ENCODE results near the gene RETREG3.
"Not testable (repeated sequence)": the region's sequence is repeated elsewhere in the genome, so short reads cannot be mapped to it uniquely, and the experiment has no call there.

Gene RETREG3

DNA sequence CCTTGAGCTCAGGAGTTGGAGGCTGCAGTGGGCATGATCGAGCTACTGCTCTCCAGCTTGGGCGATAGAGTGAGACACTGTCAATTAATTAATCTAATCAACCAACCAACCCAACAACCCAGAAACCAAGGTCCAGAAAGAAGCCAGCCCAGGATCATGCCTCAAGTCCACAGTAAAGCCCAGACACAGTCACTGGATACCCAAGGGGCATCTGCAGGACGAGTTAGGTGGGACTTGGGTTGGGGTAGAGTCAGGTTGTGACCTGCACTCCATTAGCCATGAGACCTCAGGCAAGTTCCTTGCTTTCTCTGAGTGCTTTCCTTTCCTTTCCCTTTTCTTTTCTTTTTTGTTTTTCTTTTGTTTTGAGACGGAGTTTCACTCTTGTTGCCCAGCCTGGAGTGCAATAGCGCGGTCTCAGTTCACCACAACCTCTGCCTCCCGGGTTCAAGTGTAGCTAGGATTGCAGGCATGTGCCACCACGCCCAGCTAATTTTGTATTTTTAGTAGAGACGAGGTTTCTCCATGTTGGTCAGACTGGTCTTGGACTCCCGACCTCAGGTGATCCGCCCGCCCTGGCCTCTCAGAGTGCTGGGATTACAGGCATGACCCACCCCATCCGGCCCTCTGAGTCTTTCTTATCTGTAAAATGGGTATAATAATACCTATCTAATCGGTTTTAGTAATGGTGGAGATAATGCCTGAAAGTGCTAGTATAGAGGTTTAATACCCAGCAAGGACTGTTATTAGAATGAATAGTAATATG is 60.0 kb downstream of the RETREG3 start:
- no peak for DNase-seq

DNA sequence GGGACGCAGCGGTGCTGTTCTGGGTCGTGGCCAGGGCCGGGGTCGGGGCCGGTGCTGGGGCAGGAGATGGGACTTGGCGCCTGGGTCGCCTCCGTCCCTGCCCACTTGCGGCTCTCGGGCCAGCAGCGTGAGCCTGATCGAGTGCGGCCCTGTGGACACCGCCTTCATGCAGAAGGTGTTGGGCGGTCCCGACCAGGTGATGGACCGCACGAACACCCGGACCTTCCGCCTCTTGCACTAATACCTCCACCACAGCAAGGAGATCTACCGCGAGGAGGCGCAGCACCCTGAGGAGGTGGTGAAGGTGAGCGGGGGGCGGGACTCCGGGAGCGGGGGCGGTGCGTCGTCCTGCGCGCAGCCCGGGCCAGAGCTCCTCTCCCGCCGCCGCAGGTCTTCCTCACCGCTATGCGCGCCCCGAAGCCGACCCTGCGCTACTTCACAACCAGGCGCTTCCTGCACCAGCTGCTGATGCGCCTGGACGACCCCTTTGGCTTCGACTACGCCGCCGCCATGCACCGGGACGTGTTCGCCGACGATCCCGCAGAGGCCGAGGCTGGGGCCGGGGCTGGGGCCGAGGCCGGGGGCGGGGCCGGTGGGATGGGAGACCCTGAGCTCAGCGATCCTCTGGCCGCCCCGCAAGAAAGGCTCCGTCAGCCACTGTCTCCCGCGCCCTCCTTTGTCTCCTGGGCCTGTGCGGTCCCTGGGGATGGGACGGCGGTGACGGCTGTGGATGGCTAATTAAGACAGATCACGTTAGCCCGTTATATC is 60.9 kb downstream of the RETREG3 start:
- DNase-seq: peak; percentile 66

DNA sequence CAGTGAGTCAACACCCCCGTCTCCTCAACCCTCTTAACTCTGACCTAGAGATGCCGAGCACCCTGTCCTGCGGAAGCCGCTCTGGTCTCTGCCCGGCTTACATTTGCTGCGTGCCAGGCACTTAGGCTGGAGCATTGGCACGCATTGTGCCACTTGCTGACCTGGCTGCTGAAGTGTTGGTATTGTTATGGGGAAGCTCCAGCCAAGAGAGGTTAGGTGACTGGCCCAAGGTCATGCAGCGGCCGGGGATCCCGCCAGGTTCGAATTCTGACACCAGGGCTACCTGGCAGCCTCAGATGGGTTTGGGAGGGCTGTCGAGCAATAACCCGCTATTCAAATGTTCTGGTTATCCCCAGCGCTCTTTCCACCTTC is 61.5 kb downstream of the RETREG3 start:
- DNase-seq: no peak

DNA sequence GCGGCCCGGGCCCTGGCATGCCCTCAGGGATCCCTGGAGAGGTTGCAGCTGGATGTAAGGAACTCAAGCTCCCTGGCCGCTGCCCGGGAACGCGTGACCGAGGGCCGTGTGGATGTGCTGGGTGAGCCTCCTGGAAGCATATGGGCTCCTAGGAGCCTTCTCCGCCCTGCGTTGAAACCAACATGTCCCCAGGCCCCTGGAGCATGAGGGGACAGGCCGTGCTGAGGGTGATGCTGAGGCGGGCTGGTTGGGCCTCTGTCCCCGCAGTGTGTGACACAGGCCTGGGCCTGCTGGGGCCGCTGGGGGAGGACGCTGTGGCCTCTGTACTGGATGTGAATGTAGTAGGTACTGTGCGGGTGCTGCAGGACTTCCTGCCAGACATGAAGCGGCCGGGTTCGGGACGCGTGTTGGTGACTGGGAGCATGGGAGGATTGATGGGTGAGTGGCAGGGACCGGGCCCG is 62.1 kb downstream of the RETREG3 start:
- no peak for DNase-seq

DNA sequence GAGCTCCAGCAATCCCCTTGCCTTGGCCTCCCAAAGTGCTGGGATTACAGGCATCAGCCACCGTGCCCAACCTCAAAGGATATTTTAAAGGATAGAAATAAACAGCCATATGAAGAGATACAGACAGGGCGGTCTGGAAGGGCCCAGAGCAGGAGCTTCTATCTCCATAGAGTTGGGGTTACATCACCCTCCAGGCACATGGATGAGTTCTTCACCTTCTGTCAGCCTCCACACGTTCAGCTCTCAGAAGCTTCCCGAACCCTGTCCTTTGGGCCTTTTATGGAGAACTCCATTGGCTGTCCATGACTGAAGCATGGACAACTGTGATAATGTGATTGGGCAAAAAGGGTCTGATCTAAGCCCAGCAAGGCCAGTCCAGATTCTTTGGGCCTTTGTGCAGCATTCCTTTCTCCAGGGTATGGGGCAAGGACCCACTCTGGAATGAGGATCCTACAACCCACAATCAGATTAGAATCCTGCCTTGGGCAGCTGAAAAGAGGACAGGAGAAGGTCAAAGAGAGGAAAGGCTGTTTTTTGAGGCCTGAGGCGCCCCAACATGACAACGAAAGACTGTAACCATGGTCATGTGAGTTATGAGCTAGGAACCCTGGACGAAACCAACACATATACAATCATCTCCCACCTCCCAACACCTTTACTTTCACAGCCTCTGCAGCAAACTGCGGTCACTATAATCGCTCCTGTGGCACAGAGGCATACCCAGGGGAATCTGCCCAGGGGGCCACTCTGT is 63.2 kb downstream of the RETREG3 start:
- not testable (repeated sequence) for DNase-seq

DNA sequence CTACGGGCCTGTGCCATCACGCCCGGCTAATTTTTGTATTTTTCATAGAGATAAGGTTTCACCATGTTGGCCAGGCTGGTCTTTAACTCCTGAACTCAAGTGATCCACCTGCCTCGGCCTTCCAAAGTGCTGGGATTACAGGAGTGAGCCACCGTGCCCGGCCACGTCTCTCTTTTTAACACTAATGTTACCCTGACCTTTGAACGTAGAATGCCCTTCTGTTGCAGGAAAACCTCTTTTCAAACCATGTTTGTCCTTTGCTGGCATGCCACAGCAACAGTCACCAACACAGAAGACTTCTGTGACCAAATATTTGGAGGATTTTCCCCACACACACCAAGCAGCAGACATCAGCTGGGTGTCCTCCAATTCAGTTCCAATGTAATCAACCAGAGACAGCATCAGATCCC is 64.3 kb downstream of the RETREG3 start:
- no peak for DNase-seq

DNA sequence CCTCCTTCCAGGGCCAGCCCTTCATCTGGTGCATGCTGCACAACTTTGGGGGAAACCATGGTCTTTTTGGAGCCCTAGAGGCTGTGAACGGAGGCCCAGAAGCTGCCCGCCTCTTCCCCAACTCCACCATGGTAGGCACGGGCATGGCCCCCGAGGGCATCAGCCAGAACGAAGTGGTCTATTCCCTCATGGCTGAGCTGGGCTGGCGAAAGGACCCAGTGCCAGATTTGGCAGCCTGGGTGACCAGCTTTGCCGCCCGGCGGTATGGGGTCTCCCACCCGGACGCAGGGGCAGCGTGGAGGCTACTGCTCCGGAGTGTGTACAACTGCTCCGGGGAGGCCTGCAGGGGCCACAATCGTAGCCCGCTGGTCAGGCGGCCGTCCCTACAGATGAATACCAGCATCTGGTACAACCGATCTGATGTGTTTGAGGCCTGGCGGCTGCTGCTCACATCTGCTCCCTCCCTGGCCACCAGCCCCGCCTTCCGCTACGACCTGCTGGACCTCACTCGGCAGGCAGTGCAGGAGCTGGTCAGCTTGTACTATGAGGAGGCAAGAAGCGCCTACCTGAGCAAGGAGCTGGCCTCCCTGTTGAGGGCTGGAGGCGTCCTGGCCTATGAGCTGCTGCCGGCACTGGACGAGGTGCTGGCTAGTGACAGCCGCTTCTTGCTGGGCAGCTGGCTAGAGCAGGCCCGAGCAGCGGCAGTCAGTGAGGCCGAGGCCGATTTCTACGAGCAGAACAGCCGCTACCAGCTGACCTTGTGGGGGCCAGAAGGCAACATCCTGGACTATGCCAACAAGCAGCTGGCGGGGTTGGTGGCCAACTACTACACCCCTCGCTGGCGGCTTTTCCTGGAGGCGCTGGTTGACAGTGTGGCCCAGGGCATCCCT is 65.7 kb downstream of the RETREG3 start:
- DNase-seq: no peak

DNA sequence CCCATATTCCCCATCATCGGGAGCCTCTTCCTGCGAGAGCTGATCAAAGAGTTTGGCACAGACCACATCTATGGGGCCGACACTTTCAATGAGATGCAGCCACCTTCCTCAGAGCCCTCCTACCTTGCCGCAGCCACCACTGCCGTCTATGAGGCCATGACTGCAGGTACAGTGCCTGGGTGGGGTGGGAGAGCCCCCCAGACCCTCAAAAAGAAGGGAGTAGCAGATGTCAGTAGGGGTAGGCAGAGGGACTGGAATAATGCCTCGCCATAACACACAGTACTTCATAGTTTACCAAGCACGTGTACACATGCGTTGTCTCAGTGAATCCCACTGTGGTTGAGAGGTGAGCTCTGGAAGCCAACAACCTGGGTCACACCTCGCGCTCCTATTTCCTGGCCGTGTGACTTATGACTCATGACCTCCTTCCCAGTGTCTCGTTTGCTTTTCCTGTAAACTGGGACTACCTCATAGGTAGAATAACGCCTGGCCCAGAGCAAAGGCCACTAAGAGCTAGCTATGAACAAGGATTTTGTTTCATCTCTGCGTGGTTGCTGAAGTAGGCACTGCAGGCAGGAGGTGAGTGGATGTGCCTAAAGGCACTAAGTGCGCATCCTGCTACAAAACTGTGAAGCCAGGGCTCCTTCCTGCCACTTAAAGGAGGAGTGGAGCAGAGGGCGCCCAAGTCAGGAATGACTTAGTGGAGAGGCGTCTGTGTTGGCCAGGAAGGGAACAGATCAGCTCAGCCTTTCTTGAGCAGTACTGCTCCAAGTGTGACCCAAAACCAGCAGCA is 67.9 kb downstream of the RETREG3 start:
- DNase-seq: peak; percentile 24

DNA sequence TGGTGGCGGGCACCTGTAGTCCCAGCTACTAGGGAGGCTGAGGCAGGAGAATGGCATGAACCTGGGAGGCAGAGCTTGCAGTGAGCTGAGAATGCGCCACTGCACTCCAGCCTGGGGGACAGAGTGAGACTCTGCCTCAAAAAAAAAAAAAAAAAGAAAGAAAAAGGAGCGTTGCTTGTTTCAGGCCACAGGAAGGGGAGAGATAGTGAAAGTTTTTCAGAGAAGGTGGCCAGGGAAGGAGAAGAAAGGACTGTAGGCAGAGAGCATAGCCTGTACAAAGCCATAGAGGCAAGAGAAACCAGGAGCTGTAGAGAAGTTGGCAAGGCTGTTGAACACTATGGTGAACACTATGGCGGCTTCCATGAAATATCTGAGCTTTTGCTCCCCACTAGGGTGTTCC is 68.6 kb downstream of the RETREG3 start:
- not testable (repeated sequence) for DNase-seq

DNA sequence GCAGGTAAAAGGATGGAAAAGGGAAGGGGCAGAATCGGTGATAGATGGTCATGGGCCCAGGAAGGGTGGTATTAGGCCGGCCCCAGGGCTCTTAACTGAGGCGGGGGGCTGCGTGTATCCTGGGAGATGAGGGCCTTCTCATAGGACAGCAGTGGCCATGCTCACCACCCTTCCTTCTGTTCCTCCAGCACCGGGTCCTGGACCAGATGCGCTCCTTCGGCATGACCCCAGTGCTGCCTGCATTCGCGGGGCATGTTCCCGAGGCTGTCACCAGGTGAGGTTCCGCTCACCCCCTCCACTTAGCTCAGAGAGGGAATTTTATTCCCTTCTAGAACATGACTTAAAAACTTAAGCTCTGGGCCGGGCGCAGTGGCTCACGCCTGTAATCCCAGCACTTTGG is 70.7 kb downstream of the RETREG3 start:
- no peak for DNase-seq

DNA sequence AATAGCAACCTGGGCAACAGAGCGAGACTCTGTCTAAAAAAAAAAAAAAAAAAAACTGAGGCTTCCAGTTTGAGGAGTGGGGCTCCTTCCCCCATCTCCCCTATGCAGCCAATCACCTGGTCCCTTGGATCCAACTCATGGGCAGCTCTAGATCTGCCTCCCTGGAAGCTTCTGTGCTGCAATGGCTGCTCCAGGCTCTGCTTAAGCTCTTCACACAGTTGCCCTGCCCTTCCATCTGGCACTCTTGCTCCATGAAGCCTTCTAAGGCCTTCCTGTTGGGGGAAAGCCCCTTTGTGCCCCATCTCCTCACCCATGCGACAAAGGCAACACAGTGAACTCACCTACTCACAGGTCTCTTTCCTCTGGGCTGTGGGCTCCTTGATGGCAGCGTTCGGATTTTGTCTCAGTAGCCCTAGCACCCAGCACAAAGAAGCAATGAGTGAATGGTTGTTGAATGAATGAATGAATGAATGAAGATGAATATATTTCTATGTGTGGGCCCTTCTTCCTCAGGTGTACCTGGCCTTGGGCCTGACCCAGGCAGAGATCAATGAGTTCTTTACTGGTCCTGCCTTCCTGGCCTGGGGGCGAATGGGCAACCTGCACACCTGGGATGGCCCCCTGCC is 71.2 kb downstream of the RETREG3 start:
- no peak for DNase-seq

DNA sequence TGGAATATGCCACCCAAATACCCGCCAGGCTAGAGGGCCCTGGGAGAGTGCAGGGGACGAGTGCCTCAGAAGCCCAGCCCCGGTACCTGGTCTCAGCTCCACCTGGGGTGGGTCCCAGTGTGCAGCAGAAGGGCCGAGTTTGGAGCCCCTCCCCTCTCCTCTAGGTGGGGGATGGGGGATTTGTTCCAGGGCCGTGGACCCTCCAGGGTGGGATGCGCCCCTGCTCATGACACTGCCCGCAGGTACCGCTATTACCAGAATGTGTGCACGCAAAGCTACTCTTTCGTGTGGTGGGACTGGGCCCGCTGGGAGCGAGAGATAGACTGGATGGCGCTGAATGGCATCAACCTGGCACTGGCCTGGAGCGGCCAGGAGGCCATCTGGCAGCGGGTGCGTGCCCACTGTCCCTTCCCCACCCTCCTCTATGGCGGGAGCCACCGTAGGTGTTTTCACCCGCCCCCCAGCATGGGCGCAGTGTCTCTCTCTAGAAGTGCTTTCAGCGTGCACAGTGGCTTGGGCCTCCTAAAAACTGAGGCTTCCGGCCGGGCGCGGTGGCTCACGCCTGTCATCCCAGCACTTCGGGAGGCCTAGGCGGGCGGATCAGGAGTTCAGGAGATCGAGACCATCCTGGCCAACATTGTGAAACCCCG is 71.9 kb downstream of the RETREG3 start:
- no peak for DNase-seq

DNA sequence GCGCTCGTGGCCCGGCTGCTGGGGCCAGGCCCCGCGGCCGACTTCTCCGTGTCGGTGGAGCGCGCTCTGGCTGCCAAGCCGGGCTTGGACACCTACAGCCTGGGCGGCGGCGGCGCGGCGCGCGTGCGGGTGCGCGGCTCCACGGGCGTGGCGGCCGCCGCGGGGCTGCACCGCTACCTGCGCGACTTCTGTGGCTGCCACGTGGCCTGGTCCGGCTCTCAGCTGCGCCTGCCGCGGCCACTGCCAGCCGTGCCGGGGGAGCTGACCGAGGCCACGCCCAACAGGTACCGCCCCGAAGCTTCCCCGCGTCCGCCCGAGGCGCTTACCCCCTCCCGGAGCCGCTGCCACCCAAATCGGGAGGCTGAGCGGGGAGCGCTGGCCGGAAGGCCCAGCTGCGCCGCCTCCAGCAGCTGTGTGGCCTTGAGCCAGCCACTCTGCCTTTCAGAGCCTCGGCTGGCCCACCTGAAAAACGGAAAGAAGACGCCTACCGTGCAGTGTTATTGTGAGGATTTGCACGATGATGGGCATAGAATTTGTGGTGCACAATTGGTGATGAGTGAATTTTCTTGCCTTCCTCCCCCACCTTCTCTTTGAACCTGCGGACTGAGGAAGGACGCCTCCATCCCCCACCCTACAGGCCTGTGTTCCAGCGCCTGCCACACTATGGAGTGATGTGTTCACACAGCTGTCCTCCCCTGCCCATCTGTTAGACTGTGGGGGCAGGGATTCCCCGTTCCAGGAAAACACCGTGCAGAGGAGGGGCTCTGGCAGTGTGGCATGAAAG is 72.6 kb downstream of the RETREG3 start:
- peak; percentile 78 for DNase-seq

DNA sequence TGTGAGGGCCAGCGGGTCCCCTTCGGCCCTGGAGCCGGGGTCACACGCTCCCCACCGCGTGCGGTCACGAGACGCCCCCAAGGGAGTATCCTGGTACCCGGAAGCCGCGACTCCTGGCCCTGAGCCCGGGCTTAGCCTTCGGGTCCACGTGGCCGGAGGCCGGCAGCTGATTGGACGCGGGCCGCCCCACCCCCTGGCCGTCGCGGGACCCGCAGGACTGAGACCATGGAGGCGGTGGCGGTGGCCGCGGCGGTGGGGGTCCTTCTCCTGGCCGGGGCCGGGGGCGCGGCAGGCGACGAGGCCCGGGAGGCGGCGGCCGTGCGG is 73.2 kb downstream of the RETREG3 start, which contains the start of gene NAGLU:
NAGLU (plus strand) TSS at position 194 of the 324 bp plus-strand sequence; CDS start at position 226, 32 bp downstream.
- peak; percentile 79 for DNase-seq

DNA sequence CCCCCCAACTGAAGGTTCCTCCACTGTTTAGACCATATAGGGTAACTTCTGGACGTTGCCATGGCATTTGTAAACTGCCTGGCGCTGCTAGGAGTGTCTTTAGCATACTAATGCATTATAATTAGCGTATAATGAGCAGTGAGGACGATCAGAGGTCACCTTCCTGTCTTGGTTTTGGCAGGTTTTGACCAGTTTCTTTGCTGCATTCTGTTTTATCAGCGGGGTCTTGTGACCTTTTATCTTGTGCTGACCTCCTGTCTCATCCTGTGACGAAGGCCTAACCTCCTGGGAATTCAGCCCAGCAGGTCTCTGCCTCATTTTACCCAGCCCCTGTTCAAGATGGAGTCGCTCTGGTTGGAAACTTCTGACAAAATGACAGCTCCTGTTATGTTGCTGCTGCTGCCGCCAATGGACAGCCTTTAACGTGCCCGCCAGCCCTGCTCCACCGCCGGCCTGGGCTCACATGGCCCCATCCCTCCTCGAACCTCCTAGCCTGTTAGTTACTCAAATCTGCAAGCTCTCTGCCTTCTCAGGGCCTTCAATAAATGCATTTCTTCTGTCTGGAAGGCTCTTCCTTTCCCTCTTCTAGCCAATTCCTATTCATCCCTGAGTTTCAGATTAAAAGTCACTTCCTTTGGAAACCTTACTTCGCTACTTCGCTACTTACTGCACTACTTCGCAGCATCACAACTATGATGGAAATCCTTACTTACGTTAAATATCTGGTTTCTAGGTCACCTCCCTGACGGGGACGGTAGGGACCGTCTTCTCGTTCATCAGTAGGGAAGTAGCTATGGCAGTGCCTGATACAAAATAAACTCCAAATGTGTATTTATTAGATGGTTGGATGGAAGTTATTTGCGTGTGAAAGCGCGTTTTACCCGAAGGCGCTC is 73.8 kb downstream of the RETREG3 start:
- DNase-seq: no peak

DNA sequence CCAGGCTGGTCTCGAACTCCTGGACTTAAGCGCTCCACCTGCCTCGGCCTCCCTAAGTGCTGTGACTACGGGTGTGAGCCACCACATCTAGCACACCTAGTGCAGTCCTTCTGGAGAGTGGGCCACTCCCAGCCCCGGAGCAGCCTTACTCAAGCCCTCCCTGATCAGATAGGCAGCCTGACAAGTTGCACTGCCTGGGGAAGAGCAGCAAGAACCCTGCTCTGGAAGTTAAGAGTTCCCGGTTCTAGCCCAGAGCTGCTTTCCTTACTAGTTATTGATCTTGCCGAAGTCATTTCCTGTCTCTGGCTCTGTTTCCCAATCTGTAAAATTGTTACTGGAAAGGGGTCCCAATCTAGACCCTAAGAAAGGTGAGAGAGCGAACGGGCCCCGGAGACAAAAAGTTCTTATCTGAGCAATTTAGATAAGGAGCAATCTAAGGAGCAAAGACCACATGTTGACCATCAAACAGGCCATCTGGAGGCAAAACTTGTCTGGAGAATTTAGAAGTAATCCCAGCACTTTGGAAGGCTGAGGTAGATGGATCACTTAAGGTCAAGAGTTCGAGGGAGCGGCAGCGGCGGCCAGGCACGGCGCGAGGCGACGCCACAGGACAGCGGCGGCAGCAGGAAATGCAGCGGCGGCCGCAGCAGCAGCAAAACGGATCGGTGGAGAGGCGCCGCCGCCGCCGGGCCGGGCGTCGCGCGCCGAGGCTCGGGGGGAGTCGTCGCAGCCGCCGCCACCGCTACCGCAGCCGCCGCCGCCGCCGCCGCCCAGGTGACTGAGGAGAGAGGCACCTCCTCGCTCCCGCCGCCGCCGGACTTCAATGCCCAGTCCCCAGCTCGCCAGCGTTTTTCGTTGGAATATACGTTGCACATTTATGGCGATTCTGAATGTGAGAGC is 77.5 kb downstream of the RETREG3 start:
- no peak for DNase-seq

DNA sequence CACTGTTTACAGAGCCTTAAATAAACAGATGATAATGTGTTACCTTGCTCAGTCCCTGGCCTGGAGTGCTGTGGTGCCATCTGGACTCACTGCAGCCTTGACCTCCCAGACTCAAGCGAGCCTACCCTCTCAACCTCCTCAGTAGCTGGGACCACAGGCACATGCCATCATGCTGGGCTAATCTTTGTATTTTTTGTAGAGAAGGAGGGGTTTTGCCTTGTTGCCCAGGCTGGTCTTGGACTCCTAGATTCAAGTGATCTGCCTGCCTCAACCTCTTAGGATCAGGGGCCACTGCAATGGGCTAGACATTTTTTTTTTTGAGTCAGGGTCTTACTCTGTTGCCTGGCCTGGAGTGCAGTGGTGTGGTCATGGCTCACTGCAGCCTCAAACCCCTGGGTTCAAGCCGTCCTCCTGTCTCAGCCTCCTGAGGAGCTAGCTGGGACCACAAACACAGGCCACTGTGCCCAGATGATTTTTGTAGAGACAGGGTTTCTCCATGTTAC is 78.2 kb downstream of the RETREG3 start:
- no peak for DNase-seq

Data from NCI-H2029 (cell line).